Mesendoderm (in vitro differentiated cells): Measurements from ENCODE around the gene MORF4L1.

Source experiments
- DNase-seq: peaks from one replicate; pipeline ENCODE4 v3.0.0; 2013
- H2AK5ac ChIP-seq: 2 replicates; pipeline ENCODE4 v1.6.1; 2013; ENCODE audit warnings: low read length, inconsistent platforms
- H2BK120ac ChIP-seq: 2 replicates; pipeline ENCODE4 v1.6.1; 2013; ENCODE audit warnings: low read depth, mild to moderate bottlenecking, low read length, moderate library complexity, mixed read lengths
- H2BK15ac ChIP-seq: replicated peaks from 2 replicates; pipeline ENCODE4 v1.6.1; 2013; ENCODE audit warnings: low read depth, mild to moderate bottlenecking, moderate library complexity
- H2BK5ac ChIP-seq: 2 replicates; pipeline ENCODE4 v1.6.1; 2013; ENCODE audit warnings: low read length, inconsistent platforms
- H3K18ac ChIP-seq: 2 replicates; pipeline ENCODE4 v1.6.1; 2013; ENCODE audit warnings: mild to moderate bottlenecking, low read length, mixed read lengths
- H3K23ac ChIP-seq: one replicate; pipeline ENCODE4 v1.6.1; 2013; ENCODE audit warnings: low read length
- H3K27ac ChIP-seq: 2 replicates; pipeline ENCODE4 v1.5.1; 2013; ENCODE audit warnings: low read depth, mild to moderate bottlenecking, inconsistent platforms, low read length, moderate library complexity
- H3K27me3 ChIP-seq: 2 replicates; pipeline ENCODE4 v1.6.1; 2013; ENCODE audit warnings: low read length, control low read depth, mild to moderate bottlenecking, inconsistent platforms; ENCODE audit not compliant: insufficient read depth, poor library complexity
- H3K36me3 ChIP-seq: 2 replicates; pipeline ENCODE4 v1.6.1; 2013; ENCODE audit warnings: low read length, inconsistent platforms; ENCODE audit not compliant: control insufficient read depth, insufficient read depth
- H3K4ac ChIP-seq: one replicate; pipeline ENCODE4 v1.6.1; 2013; ENCODE audit warnings: low read depth, mild to moderate bottlenecking, low read length, moderate library complexity
- H3K4me1 ChIP-seq: 2 replicates; pipeline ENCODE4 v1.6.1; 2013; ENCODE audit warnings: low read depth, low read length, inconsistent platforms; ENCODE audit not compliant: control insufficient read depth
- H3K4me2 ChIP-seq: 2 replicates; pipeline ENCODE4 v1.6.1; 2013; ENCODE audit warnings: low read length
- H3K4me3 ChIP-seq: 2 replicates; pipeline ENCODE4 v1.5.1; 2013; ENCODE audit warnings: mild to moderate bottlenecking, low read length
- H3K56ac ChIP-seq: one replicate; pipeline ENCODE4 v1.6.1; 2013; ENCODE audit warnings: low read length
- H3K79me1 ChIP-seq: 2 replicates; pipeline ENCODE4 v1.6.1; 2013; ENCODE audit warnings: low read length, inconsistent platforms
- H3K79me2 ChIP-seq: 2 replicates; pipeline ENCODE4 v1.6.1; 2013; ENCODE audit warnings: mild to moderate bottlenecking, low read length; ENCODE audit not compliant: control insufficient read depth, insufficient read depth
- H3K9ac ChIP-seq: 2 replicates; pipeline ENCODE4 v1.6.1; 2013; ENCODE audit warnings: low read length, inconsistent platforms
- H4K5ac ChIP-seq: one replicate; pipeline ENCODE4 v1.6.1; 2013; ENCODE audit warnings: low read length
- H4K8ac ChIP-seq: one replicate; pipeline ENCODE4 v1.6.1; 2013; ENCODE audit warnings: low read depth, mild to moderate bottlenecking, control low read depth, low read length, moderate library complexity
- WGBS: extraction: QIAGEN DNeasy Blood & Tissue Kit; methylation state at CpG from one replicate; pipeline ENCODE4 v1.1.7; 2013; ENCODE audit warnings: low lambda C conversion rate, missing lambda C conversion rate; ENCODE audit not compliant: insufficient coverage; ENCODE audit errors: extremely low coverage; 5-methylcytosine and 5-hydroxymethylcytosine counted together

MORF4L1 gene

GRCh38 chr15:78906316-78906620, 33.6 kb downstream of the MORF4L1 start:
- Histone ChIP-seq H3K79me2 (no peaks in the 10 kb centered on the region), H3K4me1 (no peaks in the 10 kb centered on the region), H3K9ac (no peak overlapping the region), H2AK5ac (no peak overlapping the region), H2BK15ac (no peak overlapping the region), H4K8ac (no peak overlapping the region), H3K27me3 (no peaks in the 10 kb centered on the region), H3K27ac (no peak overlapping the region), H3K4me3 (no peak overlapping the region), H3K23ac (no peak overlapping the region), H3K4ac (no peak overlapping the region), H4K5ac (no peak overlapping the region), H3K4me2 (no peak overlapping the region), H3K56ac (no peak overlapping the region), H2BK5ac (no peak overlapping the region), H3K18ac (no peak overlapping the region), H3K79me1 (peaks cover 6% of the 10 kb centered on the region), H2BK120ac (no peak overlapping the region), H3K36me3 (peaks cover 4% of the 10 kb centered on the region)
- no peak for DNase-seq
- no CpG with 5 or more reads among the region's 2 CpGs for WGBS

DNA sequence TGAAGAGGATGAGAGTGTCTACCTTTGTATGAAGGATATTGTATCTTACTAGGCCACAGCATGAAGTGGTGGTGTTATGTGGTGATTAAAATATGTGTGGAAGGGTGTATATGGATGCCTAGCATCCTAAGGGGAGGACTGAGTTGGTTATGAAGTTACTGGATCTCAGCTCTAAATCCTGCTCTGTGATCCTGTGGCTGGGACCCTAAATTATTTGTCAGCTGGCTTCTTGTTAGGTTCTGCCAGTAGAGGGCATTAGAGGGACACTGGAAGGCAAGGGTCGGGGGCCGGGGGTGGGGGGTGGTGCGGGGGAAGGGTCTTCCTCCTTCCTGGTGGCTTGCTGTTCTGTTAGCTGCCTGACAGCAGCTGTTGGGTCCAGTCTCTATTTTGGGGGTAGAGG, 34.9 kb downstream of the MORF4L1 start:
- Histone ChIP-seq H3K79me1 (peaks cover 6% of the 10 kb centered on the region), H2BK120ac (no peak overlapping the region), H2BK5ac (no peak overlapping the region), H3K79me2 (peaks cover 2% of the 10 kb centered on the region), H3K56ac (no peak overlapping the region), H4K5ac (no peak overlapping the region), H4K8ac (no peak overlapping the region), H3K18ac (no peak overlapping the region), H3K36me3 (peaks cover 2% of the 10 kb centered on the region), H3K4ac (no peak overlapping the region), H3K9ac (no peak overlapping the region), H3K4me3 (no peak overlapping the region), H2BK15ac (no peak overlapping the region), H3K4me1 (no peaks in the 10 kb centered on the region), H3K27ac (no peak overlapping the region), H3K23ac (no peak overlapping the region), H3K4me2 (no peak overlapping the region), H2AK5ac (no peak overlapping the region), H3K27me3 (no peaks in the 10 kb centered on the region)
- WGBS: no CpG with 5 or more reads among the region's 3 CpGs
- peak; percentile 73 for DNase-seq

GRCh38 chr15:78909160-78909695, 36.5 kb downstream of the MORF4L1 start:
- H3K4me3 ChIP-seq: no peak overlapping the region
- no peak for DNase-seq
- H3K56ac ChIP-seq: no peak overlapping the region
- peaks cover 2% of the 10 kb centered on the region for H3K79me2 ChIP-seq
- no peak overlapping the region for H3K4ac ChIP-seq
- no peak overlapping the region for H3K18ac ChIP-seq
- peaks cover 6% of the 10 kb centered on the region for H3K79me1 ChIP-seq
- H3K27me3 ChIP-seq: no peaks in the 10 kb centered on the region
- no peaks in the 10 kb centered on the region for H3K4me1 ChIP-seq
- no peak overlapping the region for H3K27ac ChIP-seq
- H2AK5ac ChIP-seq: no peak overlapping the region
- H3K36me3 ChIP-seq: no peaks in the 10 kb centered on the region
- H3K9ac ChIP-seq: no peak overlapping the region
- H4K5ac ChIP-seq: no peak overlapping the region
- no CpG with 5 or more reads among the region's 3 CpGs for WGBS
- H2BK15ac ChIP-seq: no peak overlapping the region
- no peak overlapping the region for H4K8ac ChIP-seq
- H3K4me2 ChIP-seq: no peak overlapping the region
- H3K23ac ChIP-seq: no peak overlapping the region
- no peak overlapping the region for H2BK5ac ChIP-seq
- no peak overlapping the region for H2BK120ac ChIP-seq

GRCh38 chr15:78909791-78910228, 37.1 kb downstream of the MORF4L1 start:
- no CpG with 5 or more reads among the region's 5 CpGs for WGBS
- no peaks in the 10 kb centered on the region for H3K36me3 ChIP-seq
- no peak overlapping the region for H3K9ac ChIP-seq
- H4K8ac ChIP-seq: no peak overlapping the region
- no peak overlapping the region for H3K56ac ChIP-seq
- no peak overlapping the region for H2BK120ac ChIP-seq
- DNase-seq: peak; percentile 76
- H3K79me2 ChIP-seq: peaks cover 2% of the 10 kb centered on the region
- H3K4me1 ChIP-seq: no peaks in the 10 kb centered on the region
- H3K23ac ChIP-seq: no peak overlapping the region
- no peak overlapping the region for H3K4ac ChIP-seq
- H3K79me1 ChIP-seq: peaks cover 6% of the 10 kb centered on the region
- H3K18ac ChIP-seq: no peak overlapping the region
- no peak overlapping the region for H3K4me2 ChIP-seq
- no peak overlapping the region for H2AK5ac ChIP-seq
- H2BK5ac ChIP-seq: no peak overlapping the region
- no peak overlapping the region for H4K5ac ChIP-seq
- no peak overlapping the region for H2BK15ac ChIP-seq
- H3K27ac ChIP-seq: no peak overlapping the region
- no peaks in the 10 kb centered on the region for H3K27me3 ChIP-seq
- H3K4me3 ChIP-seq: no peak overlapping the region

DNA sequence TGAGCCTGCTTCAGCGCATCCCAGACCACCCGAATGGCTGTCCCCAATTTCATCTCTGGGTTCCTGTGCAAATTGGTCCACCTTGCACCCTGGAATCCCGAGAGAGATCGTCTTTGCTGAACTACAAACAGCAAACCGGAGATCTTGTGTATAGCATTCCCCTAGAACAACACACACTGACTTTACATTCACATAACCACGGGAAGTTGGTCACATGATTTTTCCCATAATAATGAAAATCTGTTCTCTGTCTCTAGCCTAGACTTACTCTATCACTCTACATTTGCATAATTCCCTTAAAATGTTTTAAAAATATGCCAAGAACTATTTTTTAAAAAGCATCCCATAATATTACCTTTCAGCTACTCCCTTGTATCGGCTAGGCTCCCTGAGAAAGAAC, 37.6 kb downstream of the MORF4L1 start:
- Histone ChIP-seq H3K4me1 (no peaks in the 10 kb centered on the region), H2AK5ac (no peak overlapping the region), H3K23ac (no peak overlapping the region), H3K27ac (no peak overlapping the region), H3K56ac (no peak overlapping the region), H3K4ac (no peak overlapping the region), H2BK5ac (no peak overlapping the region), H4K5ac (no peak overlapping the region), H3K27me3 (no peaks in the 10 kb centered on the region), H3K9ac (no peak overlapping the region), H3K18ac (no peak overlapping the region), H3K4me3 (no peak overlapping the region), H3K79me1 (peaks cover 6% of the 10 kb centered on the region), H3K36me3 (no peaks in the 10 kb centered on the region), H2BK15ac (no peak overlapping the region), H2BK120ac (no peak overlapping the region), H3K4me2 (no peak overlapping the region), H4K8ac (no peak overlapping the region), H3K79me2 (peaks cover 2% of the 10 kb centered on the region)
- WGBS: no CpG with 5 or more reads among the region's 7 CpGs
- no peak for DNase-seq

GRCh38 chr15:78912316-78912715, 39.6 kb downstream of the MORF4L1 start:
- Histone ChIP-seq H2BK120ac (no peak overlapping the region), H4K5ac (no peak overlapping the region), H3K23ac (no peak overlapping the region), H3K4me3 (no peak overlapping the region), H3K36me3 (no peaks in the 10 kb centered on the region), H2BK15ac (no peak overlapping the region), H4K8ac (no peak overlapping the region), H3K27me3 (no peaks in the 10 kb centered on the region), H3K9ac (no peak overlapping the region), H2BK5ac (no peak overlapping the region), H3K56ac (no peak overlapping the region), H3K4me1 (no peaks in the 10 kb centered on the region), H3K79me1 (peaks cover 8% of the 10 kb centered on the region), H2AK5ac (no peak overlapping the region), H3K4me2 (no peak overlapping the region), H3K18ac (no peak overlapping the region), H3K79me2 (peaks cover 2% of the 10 kb centered on the region), H3K4ac (no peak overlapping the region), H3K27ac (no peak overlapping the region)
- no peak for DNase-seq
- WGBS: no CpG with 5 or more reads among the region's 2 CpGs
